ENCODE data around the gene TRIM40. TPM values are rescaled to one million over a fixed set of nuclear protein-coding genes. Genes with fewer than 3 reads are reported as not detected.
"Not testable (repeated sequence)": the region's sequence is repeated elsewhere in the genome, so short reads cannot be mapped to it uniquely, and the experiment has no call there.

TRIM40 gene
- total RNA-seq, 1 donor from 2014 or later, result not detected

- DNase-seq, result no peak
- ATAC-seq (ENCODE audit: poor library complexity), result no peak
- intact Hi-C loops (cut with DNase I), result no loop called here
Measured at GRCh38 chr6:30112402-30112994, 23.4 kb upstream of the TRIM40 start.

GRCh38 chr6:30113003-30113759 lies 22.8 kb upstream of the TRIM40 start, which contains the start of gene TRIM31:
TRIM31 (minus strand) TSS chr6:30113090; CDS start chr6:30112805, 285 bp downstream.
- no peak for DNase-seq
- ATAC-seq (ENCODE audit: poor library complexity), result no peak
- intact Hi-C loops (cut with DNase I), result no loop called here

GRCh38 chr6:30113841-30114240 lies 22.1 kb upstream of the TRIM40 start:
- intact Hi-C loops (cut with DNase I), result no loop called here
- DNase-seq (no peak), ATAC-seq (ENCODE audit: poor library complexity) (no peak)

GRCh38 chr6:30116724-30117123 lies 19.2 kb upstream of the TRIM40 start:
- ATAC-seq (ENCODE audit: poor library complexity) (no peak), DNase-seq (no peak)
- intact Hi-C loops (cut with DNase I), result no loop called here

GRCh38 chr6:30118691-30119090 lies 17.2 kb upstream of the TRIM40 start:
- ATAC-seq (ENCODE audit: poor library complexity); intact Hi-C loops (cut with DNase I); DNase-seq: not testable (repeated sequence)

GRCh38 chr6:30121446-30122366 lies 14.2 kb upstream of the TRIM40 start:
- DNase-seq (no peak), ATAC-seq (ENCODE audit: poor library complexity) (no peak)
- intact Hi-C loops (cut with DNase I), result no loop called here

GRCh38 chr6:30122515-30122914 lies 13.4 kb upstream of the TRIM40 start:
- no peak for ATAC-seq (ENCODE audit: poor library complexity)
- no peak for DNase-seq
- intact Hi-C loops (cut with DNase I), result no loop called here

GRCh38 chr6:30127238-30128093 lies 8.5 kb upstream of the TRIM40 start:
- no peak for DNase-seq
- ATAC-seq (ENCODE audit: poor library complexity), result no peak
- intact Hi-C loops (cut with DNase I), result no loop called here

- DNase-seq (no peak), ATAC-seq (ENCODE audit: poor library complexity) (no peak)
- intact Hi-C loops (cut with DNase I), result loop anchor here (2.0 to 10.0 kb wide), 2 partner anchors 27 to 275 kb away; no protein-coding TSS in a partner anchor
Measured at GRCh38 chr6:30129265-30130178, 6.4 kb upstream of the TRIM40 start.

GRCh38 chr6:30130179-30130679 lies 5.7 kb upstream of the TRIM40 start:
- DNase-seq (no peak), ATAC-seq (ENCODE audit: poor library complexity) (no peak)
- intact Hi-C loops (cut with DNase I), result loop anchor here (2.0 to 10.0 kb wide), 2 partner anchors 27 to 275 kb away; no protein-coding TSS in a partner anchor

GRCh38 chr6:30130887-30131862 lies 4.8 kb upstream of the TRIM40 start:
- intact Hi-C loops (cut with DNase I), result loop anchor here (2.0 to 10.0 kb wide), 2 partner anchors 28 to 276 kb away; no protein-coding TSS in a partner anchor
- peak; percentile 41 for DNase-seq
- ATAC-seq (ENCODE audit: poor library complexity), result peak; percentile 94

GRCh38 chr6:30131947-30132497 lies 3.9 kb upstream of the TRIM40 start:
- intact Hi-C loops (cut with DNase I), result loop anchor here (2.0 to 10.0 kb wide), 2 partner anchors 29 to 277 kb away; no protein-coding TSS in a partner anchor
- no peak for DNase-seq
- no peak for ATAC-seq (ENCODE audit: poor library complexity)

- ATAC-seq (ENCODE audit: poor library complexity) (no peak), DNase-seq (no peak)
- intact Hi-C loops (cut with DNase I), result loop anchor here (10.0 kb wide), 1 partner anchor 280 kb away; no protein-coding TSS in a partner anchor
Measured at GRCh38 chr6:30135147-30135546, 793 bp upstream of the TRIM40 start.

GRCh38 chr6:30136570-30137286 lies 788 bp downstream of the TRIM40 start:
- DNase-seq (no peak), ATAC-seq (ENCODE audit: poor library complexity) (no peak)
- intact Hi-C loops (cut with DNase I), result loop anchor here (10.0 kb wide), 1 partner anchor 282 kb away; no protein-coding TSS in a partner anchor

GRCh38 chr6:30140240-30140639 lies 4.3 kb downstream of the TRIM40 start:
- DNase-seq; intact Hi-C loops (cut with DNase I); ATAC-seq (ENCODE audit: poor library complexity): not testable (repeated sequence)

Data from Right ventricle myocardium superior (tissue), 1 donor.